Vagina (tissue), 2 donors: ENCODE data around the gene SDHAF1.

ENCODE experiments used
- POLR2A ChIP-seq, 2 donors: fragments of 450-650 bp; IDR thresholded peaks; one replicate each; pipeline ENCODE4 v1.6.1; 2017; ENCODE audit warnings: antibody characterized with exemption in 2 of 2, mild to moderate bottlenecking in 2 of 2, moderate library complexity in 2 of 2
- POLR2AphosphoS5 ChIP-seq, 2 donors: sonication (generic); formaldehyde crosslinking; IDR thresholded peaks; one replicate each; pipeline ENCODE4 v1.9.0; 2017; ENCODE audit warnings: antibody characterized with exemption in 2 of 2, mild to moderate bottlenecking in 2 of 2, low read depth in 1 of 2; ENCODE audit not compliant: insufficient read depth in 1 of 2
- TF ChIP-seq, protein P1 (sequence below), 3 experiments: fragments of 450-650 bp in 2 of 3; fragments of 200-600 bp in 1 of 3; sonication (generic) in 1 of 3; IDR thresholded peaks; one replicate each; pipeline ENCODE4 v1.5.1; 2017 to 2019; ENCODE audit warnings: antibody characterized with exemption in 3 of 3, mild to moderate bottlenecking in 2 of 3, moderate library complexity in 2 of 3

GRCh38 chr19:35963514-35963913 lies 31.5 kb upstream of the SDHAF1 start:
- TF ChIP-seq POLR2A (IDR thresholded peaks at IDR 0.05) (no peak), POLR2AphosphoS5 (IDR thresholded peaks at IDR 0.05; ENCODE audit: insufficient read depth in 1 of 2, low read depth in 1 of 2) (no peak)
- TF ChIP-seq, protein P1, sequence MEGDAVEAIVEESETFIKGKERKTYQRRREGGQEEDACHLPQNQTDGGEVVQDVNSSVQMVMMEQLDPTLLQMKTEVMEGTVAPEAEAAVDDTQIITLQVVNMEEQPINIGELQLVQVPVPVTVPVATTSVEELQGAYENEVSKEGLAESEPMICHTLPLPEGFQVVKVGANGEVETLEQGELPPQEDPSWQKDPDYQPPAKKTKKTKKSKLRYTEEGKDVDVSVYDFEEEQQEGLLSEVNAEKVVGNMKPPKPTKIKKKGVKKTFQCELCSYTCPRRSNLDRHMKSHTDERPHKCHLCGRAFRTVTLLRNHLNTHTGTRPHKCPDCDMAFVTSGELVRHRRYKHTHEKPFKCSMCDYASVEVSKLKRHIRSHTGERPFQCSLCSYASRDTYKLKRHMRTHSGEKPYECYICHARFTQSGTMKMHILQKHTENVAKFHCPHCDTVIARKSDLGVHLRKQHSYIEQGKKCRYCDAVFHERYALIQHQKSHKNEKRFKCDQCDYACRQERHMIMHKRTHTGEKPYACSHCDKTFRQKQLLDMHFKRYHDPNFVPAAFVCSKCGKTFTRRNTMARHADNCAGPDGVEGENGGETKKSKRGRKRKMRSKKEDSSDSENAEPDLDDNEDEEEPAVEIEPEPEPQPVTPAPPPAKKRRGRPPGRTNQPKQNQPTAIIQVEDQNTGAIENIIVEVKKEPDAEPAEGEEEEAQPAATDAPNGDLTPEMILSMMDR (IDR thresholded peaks at IDR 0.05): no peak
